NCI-H2171 (cell line): Measurements from ENCODE around the gene SAP30.

Source experiments
- DNase-seq: peaks from one replicate; lab custom pipeline; 2025; lab: John Stamatoyannopoulos, UW

Gene SAP30

GRCh38 chr4:173370477-173371291 lies at the start of gene SAP30:
Gene SAP30, plus strand, starts transcription at chr4:173370954. Its CDS starts 229 bp downstream, at chr4:173371183.
- peak; percentile 87 for DNase-seq

GRCh38 chr4:173325007-173325736 lies 45.6 kb upstream of the SAP30 start:
- no peak for DNase-seq

- DNase-seq: no peak
Measured at GRCh38 chr4:173328236-173328901, 42.4 kb upstream of the SAP30 start.

GRCh38 chr4:173330590-173330989 lies 40.2 kb upstream of the SAP30 start:
- DNase-seq: no peak

GRCh38 chr4:173332021-173332487 lies 38.7 kb upstream of the SAP30 start:
- no peak for DNase-seq

DNA sequence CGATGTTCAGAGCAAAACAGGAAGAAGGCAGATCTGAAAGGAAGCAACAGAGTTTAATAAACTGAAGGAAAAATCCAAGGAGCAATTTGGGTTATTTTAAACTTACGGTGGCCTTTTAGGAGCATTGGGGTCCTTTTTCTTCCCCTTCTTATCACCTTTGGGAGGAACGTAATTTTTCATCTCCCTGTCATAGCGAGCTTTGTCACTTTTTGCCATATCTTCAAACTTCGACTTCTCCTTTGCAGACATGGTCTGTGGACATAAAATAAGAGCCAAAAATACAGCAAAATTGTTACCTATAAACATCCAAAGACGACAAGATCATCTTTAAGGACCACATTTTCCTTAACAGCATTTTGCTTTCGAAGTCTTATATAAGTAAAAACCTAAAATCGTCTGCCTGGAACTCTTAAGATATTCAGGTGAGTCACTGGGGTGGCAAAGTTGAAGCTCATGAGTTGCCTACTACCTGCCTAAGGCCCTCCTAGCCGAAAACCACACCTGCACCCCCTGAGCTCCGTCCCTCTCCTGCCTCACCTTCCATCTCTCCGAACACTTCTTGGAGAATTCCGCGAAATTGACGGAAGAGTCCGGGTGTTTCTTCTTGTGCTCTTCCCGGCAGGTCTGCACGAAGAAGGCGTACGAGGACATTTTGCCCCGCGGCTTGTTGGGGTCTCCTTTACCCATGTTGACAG lies 37.6 kb upstream of the SAP30 start:
- no peak for DNase-seq

DNA sequence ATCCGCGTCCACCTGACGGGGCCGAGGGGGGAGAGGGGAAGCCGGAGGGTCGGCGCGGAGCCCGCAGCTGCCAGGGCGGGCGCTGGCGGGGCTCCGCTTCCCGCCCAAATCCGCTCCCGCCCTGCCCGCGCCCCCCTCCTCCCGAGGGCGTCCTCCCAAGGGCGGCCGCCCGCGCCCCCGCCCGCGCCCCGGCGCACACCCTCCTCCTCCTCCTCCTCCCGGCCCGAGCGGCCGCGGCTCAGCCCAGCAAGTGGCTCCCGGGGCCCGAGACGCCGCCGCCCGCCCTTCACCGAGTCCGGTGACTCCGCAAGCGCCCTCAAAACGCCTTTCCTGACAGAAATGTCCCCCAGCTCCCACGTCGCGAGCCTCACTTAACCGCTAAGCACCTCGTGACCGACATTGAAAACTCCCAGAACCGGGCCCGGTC lies 37.1 kb upstream of the SAP30 start:
- peak; percentile 23 for DNase-seq

GRCh38 chr4:173334085-173334890 lies 36.5 kb upstream of the SAP30 start, which contains the start of gene HMGB2:
Gene HMGB2, minus strand, starts transcription at chr4:173334358. Its CDS starts 709 bp downstream, at chr4:173333649.
- peak; percentile 92 for DNase-seq

DNA sequence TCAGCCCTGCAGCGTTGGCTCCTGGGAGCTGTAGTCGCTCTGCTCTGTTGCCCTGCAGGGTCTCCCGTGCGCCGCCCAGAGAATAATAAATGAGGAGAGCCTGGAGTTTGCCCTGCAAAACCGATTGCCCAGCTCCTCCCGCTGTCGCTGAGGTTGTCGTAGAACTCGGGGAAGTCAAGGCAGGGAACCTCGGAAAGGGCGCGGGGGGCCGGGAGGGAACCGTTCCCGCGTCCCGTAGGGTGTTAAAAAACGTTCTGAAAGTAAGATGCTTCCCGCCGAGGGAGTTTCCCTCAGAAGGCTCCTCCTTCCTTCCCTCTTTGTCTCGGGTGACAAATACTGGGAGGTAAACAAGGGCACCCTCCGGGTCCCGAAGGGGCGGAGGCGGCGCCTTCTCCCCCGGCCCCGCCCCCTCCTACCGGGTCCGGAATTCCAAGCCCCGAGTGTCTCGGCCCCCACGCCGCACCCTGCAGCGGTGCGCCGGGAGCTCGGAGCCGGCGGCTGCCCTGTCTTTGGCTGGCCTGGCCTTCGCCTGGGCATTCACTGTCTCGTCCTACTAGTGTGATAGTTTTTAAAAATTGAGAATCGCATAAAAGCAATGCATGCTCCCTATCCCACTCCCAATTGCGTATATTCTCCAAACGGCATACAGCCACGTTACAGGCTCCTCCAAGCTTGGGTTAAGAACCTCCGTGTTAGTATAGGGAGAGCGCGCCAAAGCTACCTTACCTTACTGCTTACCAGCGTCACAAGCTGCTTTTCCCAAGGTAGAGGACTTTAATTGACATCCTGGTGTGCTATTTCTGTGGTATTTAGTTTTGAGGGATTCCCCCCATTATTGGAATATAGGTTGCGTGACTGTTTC lies 35.6 kb upstream of the SAP30 start:
- peak; percentile 61 for DNase-seq

DNA sequence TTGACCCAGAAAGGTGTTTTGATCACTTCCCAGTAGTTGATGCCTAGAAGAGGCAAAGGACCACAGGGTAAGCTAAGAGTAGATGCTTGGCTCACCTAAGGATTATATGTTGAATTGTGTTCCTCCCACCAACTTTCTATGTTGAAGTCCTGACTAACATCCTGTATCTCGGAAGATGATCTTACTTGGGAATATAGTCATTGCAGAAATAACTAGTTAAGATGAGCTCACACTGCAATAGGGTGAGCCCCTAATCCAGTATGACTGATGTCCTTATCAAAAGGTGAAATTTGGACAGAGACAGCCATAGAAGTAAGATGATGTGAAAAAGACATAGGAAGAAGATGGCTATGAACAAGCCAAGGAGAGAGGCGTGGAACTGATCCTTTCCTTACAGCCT lies 33.3 kb upstream of the SAP30 start:
- DNase-seq: no peak

GRCh38 chr4:173343832-173344397 lies 26.8 kb upstream of the SAP30 start:
- DNase-seq: no peak

- DNase-seq: no peak
Measured at GRCh38 chr4:173345648-173346047, 25.1 kb upstream of the SAP30 start.

GRCh38 chr4:173346074-173346473 lies 24.7 kb upstream of the SAP30 start:
- DNase-seq: no peak

- DNase-seq: no peak
Measured at GRCh38 chr4:173347467-173347866, 23.3 kb upstream of the SAP30 start.

GRCh38 chr4:173357939-173358338 lies 12.8 kb upstream of the SAP30 start:
- DNase-seq: no peak

- DNase-seq: no peak
Measured at GRCh38 chr4:173360587-173361221, 10.1 kb upstream of the SAP30 start.

GRCh38 chr4:173362666-173363065 lies 8.1 kb upstream of the SAP30 start:
- DNase-seq: peak; percentile 13

DNA sequence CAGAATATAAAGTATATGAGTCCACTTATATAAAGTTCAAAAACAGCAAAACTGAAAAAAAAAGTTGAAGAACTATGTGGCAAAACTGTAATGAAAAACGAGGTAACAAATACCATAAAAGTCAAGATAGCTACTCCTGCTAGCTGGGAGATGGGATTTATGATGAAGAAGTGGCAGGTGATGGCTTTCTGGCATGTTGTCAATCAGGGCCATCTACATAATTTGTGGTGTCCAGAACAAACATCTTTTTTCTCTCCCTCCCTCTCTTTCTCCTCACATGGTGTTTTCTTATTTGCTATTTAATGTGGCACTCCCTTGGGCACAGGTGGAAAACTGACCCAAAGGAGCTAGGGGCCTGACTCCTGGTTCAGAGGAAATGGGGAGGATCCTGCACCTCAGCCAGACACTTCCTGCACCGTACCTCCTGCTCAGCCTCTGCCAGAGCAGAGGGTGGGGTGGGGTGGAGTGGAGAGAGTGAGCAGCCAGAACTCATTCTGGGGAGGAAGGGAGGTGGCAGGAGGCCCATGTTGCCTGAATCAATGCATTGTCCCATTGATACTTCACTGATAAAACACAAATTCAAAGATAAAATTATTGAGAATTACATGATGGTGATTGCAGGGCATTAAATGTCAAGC lies 5.3 kb upstream of the SAP30 start:
- DNase-seq: no peak

DNA sequence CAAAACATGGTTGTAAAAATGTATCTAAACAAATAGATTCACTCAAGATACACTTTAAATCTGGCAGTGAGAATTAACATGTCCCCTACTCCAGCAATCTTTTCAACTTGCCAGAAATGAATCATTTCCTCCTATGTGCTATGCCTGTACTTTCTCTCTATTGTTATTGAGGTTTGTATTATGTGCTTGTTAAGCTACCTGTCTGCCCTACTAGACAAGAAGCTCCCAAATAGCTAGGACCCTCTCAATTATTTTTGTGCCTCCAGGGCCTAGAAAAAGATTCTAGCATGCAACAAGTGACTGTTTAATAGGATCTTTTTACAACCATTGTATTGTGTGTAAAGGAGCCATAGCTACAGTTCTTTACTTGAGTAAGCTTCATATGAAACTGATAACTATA lies 3.5 kb upstream of the SAP30 start:
- no peak for DNase-seq
